SK-N-MC (cell line): Measurements from ENCODE around the gene CHST9.

Source experiments
- EZH2 ChIP-seq: fragments of 200-600 bp; sonication (generic); IDR thresholded peaks from one replicate; pipeline ENCODE4 v1.6.1; 2017; ENCODE audit warnings: antibody characterized with exemption
- FOXP2 ChIP-seq: optimal IDR thresholded peaks from 2 replicates; pipeline ENCODE3; 2011; ENCODE audit warnings: mild to moderate bottlenecking, moderate library complexity; ENCODE audit not compliant: insufficient read depth; ENCODE audit errors: extremely low read length, control extremely low read depth
- POLR2AphosphoS5 ChIP-seq: IDR thresholded peaks from 2 replicates; pipeline ENCODE4 v1.6.1; 2012; ENCODE audit warnings: mild to moderate bottlenecking, low read depth, low read length, borderline replicate concordance

- TF ChIP-seq POLR2AphosphoS5 (no peak), EZH2 (no peak), FOXP2 (no peak)
Measured at GRCh38 chr18:27227721-27228120, 42.6 kb upstream of the CHST9 start.
